ENCODE measurements around the gene NKPD1.

Gene NKPD1

DNA sequence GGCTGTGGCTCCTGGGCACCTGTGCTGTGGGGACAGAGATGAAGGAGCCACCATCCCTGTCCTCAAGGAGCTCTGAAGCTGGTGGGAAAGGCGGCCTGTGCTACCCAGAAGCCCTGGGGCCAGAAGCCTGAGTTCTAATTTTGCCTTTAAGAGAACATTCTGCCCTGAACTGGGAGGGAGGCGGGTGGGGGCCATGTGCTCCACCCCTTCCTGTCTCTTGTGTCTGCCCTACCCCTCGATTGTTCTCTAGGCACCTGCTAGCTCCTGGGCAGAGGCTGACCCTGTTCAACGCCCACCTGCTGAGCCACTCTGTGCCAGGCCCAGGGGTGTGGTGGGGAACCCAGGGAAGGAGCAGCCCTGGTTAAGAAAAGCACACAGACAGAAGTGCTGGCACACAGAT is 11.4 kb upstream of the NKPD1 start:
- no peak for DNase-seq

DNA sequence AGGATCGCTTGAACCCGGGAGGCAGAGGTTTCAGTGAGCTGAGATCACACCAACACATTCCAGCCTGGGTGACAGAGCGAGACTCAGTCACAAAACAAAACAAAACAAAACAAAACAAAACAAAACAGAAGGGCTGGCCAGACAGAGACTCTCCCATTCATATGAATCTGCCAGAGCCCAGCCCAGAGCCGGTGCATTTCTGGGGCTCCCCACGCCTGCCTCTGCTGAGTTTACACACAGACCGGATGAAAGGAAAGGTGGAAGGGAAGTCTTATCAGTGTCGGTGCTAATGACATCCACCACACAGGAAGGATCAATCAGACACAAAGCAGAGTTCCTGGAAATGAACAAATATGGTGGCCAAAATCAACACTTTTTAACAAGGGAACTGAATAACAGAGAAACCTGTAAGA is 10.4 kb upstream of the NKPD1 start:
- DNase-seq: peak; percentile 37

DNA sequence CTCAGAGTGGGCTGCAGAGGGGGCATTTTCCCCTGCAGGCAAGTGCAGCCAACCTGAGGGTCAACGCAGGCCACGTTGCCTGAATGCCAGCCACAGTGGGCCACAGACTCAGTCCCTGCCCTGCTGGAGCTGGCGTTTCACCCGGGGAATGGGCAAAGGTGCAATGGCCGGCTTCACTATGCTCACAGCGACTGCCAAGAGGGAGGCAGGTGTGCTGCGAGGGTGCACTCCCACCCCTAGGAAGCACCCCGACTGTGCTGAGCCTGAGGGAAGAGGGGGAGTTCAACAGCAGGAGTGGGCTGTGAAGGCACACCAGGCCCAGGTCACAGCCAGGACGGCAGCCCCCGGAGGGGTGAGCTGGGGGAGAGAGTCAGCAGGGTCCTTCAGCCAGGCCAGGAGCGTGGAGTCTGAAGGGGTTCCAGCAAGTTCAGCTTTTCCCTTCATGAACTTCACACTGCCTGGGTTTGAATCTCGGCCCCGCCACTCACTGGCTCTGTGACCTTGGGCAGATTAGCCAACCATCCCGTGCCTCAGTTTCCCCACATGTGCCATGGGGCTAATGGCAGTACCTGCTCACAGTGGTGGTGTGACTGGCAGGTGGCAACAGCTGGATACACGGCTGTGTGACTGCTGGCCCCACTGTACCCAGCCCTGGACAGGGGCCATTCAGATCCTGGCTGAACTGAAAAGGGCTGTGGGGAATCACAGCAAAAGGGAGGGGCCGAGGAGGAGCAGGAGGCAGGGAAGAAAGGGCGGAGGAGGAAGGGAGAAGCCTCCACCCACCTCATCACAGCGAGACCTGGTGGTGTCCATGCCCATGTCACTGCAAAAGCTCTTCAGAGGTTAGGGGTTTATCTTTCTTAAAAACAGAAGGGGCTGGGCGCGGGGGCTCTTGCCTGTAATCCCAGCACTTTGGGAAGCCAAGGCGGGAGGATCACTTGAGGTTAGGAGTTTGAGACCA is 9.6 kb upstream of the NKPD1 start:
- DNase-seq: no peak

DNA sequence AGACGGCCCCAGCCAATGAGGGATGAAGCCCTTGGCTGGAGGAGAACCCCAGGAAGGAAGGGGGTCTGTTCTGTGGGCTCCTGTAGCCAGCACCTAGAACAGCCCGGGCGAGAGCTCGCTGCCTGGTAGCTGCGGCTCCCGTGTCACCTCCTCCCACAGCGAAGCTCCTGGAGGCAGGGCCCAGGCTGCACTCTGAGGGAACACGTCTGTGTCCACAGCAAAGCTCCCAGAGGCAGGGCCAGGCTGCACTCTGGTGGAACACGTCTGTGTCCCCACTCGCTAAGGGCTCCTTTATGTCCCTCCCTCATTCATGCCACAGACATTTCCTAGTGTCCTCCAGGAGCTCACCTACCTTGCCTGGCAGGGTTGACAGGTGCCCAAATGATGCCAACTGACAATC is 8.8 kb upstream of the NKPD1 start:
- no peak for DNase-seq

DNA sequence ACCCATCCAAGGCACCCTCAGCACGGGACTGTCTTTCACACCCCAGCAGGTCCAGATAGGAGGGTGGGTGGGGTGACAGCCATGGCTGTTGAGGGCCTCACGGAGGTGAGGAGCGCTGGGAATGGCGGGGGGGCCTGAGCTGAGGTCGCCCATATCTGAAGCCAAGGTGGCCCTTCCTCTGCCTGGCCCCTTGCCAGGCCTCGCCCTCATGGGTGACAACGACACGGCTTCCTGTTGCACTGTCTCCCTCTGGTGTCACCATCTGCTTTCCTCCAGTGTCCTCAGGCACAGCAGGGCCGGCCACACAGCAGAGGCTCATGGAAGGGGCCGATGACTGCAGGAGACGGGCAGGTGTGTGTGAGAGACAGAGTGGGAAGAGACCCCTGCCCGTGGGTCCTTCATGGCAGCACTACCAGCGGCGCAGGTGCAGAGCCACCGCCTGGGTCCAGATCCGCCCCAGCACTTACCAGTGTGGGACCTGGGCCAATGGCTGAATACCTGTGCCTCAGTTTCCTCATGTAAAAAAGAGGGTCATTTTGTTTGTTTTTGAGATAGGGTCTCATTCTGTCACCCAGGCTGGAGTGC is 8.1 kb upstream of the NKPD1 start:
- no peak for DNase-seq

DNA sequence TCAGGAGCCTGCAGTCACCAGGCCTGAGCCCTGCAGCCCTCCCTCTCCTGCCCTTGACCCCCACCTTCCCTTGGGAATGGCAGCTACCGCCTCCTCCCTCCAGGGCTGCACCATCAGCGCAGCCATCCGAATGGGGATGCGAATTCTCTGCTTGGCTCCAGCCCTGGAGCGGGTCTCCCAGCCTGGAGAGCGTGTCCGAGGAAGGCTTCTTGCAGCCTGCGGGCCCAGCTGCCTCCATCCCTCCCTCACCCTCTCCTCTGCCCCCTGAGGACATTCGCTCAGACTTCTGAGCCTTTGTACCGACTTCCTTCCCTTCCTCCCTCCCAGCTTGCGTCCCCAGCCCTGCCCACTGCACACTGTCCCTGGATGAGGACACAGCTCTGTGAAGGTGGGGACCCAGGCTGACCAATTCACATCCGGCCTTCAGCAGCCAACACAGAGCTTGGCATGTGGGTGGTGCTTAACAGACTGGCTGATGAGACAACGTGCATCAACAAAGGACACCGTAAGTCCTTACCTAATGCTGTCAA is 6.0 kb upstream of the NKPD1 start:
- DNase-seq: no peak

DNA sequence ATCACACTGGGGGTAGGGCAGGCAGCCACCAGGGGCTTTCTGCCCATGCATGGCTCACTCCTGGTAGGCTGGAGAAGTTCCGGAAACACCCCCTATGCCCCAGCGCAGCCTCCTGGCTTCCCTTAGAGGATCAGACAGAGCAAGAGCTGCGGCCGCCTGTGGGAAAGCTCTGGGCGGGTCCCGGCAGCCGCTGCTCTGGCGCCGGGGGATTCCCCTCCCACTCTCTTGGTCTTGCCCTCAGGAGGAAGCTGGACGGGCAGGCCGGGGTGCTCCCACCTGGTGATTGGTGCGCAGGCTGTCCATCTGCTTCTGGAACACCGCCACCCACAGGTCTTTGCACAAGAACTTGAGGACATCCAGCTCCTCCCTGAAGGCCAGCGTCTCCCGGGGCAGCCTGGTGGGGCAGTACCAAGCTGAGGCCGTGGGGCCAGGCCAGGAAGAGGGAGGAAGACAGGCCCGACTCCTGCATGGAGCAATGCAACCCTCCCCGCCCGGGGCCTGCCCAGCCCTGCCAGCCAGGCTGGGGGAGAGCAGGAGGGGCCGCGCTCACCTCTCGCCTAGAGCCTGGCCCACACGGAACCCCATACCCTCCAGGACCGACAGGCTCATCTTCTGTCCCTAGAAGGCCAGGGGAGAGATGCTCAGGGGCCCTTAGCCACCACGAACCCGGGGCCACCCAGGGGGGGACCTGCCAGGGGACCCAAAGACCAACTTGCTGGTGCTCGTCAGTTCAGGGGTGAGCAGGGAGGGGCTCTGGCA is 4.0 kb upstream of the NKPD1 start:
- peak; percentile 57 for DNase-seq

DNA sequence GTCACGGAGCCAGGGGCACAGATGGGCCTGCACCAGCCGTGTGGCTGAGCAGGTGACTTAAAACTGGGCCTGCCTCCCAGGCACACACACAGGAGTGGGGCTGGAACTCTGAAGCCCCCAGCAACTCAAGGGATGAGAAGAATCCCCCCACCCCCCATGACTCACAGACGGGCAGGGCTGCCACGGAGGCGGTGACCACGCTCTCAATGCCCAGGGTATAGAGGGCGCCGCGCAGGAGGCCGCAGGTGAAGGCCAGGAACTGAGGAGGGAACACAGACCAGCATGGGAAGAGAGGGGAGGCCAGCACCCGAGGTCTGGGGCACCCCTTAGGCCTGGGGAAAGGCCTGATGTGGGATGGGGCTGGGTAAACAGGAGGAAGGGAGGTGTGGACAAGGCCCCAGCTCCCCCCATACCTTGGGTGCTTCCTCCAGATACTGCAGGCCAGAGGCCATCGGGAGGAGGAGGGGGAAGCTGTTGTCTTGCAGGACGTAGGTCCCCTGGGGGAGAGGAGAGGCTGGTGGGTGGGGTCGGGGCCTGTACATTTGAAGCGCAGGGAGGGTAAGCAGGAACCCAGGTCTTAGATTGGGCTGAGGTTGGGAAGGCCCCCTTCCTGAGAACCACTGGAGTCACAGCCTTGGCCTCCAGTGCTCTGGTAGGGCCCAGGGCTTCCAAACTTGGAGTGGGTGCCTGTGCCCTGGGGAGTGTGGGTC is 3.1 kb upstream of the NKPD1 start:
- no peak for DNase-seq

DNA sequence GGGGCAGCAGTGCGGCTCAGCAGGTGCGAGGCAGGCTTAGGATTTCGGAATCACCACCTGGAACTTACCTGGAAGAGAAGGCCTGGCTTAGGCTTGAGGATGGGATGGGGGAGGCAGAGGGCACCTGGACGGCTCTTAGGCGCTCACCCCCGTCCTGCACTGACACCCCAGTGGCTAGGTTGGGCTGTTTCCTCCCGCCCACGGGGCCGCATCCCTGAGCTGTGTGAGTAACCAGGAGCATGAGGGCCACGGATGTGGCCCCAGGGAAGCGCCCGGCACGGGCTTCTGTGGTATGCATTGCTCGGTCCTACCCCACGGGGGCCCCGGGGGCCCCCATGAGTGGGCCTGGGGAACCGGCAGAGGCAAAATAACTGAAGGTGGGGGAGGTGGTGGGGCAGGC is 2.4 kb upstream of the NKPD1 start:
- DNase-seq: no peak

DNA sequence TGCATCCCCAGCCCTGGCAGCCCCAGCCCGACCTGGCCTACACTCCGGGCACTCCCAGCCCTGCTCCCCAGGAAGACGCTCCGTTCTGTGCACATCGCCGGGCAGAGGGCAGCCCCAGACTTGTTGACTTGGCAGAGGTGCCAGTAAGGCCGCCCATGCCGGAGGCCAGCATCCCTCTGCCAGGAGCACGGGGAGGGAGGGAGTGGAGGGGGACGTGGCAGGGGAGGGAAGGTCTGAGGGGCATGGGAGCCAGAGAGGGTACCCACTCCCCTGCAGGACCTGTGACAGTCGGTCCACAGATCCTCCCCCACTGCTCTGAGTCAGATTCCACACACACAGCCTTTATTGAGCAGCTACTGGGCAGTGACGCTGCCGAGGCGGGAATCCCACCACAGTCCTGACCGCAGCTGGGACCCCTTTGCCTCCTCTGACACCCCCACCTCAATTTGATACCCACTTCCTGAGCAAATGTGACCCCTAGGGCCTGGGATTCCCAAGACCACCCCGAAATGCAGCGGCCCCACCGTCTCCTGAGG is 1.9 kb upstream of the NKPD1 start:
- DNase-seq: no peak

DNA sequence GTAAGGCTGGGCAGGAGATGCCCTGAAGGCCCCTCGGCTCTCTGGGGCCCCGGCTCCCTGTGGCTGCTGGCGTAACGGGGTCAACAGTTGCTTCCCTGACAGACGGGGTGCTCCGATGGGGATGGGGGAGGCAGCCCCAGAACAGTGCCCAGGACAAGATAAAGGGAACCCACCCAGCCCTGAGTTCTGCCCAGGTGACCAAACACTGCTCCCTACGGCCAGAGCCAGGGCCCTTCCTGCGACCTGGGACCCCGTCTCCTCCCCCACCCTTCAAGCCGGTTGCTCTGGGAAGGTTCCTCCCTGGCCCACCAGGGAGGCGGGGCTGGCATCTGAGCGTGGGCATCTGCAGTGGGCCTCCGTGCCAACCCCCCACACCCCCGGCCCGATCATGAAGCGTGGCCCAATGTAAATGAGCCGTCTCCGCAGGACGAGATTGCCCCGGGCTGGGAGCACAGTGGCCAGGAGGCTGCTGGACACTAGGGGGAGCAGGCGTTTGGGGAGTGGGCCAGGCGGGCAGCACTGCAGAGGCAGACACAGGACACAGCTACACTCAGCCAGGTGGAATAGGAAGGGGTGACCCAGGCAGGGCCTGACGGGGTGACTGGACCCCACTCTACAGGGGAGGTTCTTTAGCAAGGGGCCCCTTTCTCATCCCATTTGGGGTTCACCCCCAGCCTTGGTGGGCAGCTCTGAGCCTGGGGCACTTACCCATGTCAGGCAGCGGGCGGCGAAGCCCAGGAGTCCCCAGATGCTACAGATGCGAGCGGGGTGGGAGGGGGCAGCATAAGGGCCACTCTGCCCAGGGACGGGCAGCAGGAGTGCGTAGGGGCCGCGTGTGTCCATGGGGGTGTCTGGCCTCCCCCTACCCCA is 1.2 kb upstream of the NKPD1 start:
- no peak for DNase-seq

DNA sequence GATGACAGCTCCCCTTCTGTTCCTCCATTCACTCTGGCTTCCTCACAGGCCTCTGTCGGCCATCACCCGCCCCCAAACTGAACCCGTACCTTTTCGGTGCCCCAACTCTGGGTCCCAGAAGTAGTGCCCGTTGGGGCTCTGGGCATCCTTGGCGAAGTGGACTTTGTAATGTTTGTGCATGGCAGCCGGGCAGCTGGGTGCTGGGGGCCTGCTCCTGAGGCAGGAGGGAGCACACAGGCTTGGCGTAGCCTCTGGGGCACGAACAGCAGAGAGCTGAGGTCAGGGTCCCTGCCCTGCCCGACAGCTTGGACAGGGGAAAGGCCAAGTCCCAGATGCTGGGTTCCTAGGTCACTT is 834 bp downstream of the NKPD1 start:
- no peak for DNase-seq

DNA sequence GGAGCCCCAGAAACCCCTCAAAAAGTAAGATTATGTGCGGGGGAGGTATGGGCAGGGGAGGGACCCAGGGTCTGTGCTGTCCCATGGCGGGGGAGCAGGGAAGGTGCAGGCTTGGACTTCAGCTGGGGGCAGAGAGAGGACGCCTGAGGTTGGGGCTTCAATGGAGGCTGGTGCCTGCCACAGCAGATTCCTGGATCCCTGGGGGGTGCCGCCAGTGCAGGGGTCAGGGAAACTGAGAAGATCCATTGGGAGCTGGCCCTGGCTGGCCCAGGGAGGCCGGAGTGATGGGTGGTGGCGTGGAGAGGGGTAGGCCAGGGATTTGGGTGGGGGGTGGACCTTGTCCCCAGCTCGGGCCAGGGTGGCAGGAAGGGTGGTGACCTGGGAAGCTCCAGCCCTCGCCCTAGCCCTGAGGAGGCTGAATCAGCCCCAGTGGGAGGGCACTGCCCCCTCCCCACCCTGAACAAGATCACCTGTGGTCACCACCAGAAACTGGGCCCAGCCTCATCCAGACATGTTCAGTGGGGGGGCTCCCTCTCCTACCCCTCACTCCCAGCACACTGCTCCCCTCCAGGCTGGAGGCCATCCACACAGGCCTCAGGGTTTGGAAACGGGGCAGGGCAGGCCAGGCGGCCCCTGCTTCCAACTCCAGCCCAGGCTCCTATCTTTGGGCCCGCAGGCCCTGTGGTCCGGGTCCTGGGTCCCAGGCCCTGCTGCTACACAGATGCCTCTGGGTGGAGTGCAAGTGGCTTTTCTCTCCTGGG is 1.4 kb downstream of the NKPD1 start:
- no peak for DNase-seq

DNA sequence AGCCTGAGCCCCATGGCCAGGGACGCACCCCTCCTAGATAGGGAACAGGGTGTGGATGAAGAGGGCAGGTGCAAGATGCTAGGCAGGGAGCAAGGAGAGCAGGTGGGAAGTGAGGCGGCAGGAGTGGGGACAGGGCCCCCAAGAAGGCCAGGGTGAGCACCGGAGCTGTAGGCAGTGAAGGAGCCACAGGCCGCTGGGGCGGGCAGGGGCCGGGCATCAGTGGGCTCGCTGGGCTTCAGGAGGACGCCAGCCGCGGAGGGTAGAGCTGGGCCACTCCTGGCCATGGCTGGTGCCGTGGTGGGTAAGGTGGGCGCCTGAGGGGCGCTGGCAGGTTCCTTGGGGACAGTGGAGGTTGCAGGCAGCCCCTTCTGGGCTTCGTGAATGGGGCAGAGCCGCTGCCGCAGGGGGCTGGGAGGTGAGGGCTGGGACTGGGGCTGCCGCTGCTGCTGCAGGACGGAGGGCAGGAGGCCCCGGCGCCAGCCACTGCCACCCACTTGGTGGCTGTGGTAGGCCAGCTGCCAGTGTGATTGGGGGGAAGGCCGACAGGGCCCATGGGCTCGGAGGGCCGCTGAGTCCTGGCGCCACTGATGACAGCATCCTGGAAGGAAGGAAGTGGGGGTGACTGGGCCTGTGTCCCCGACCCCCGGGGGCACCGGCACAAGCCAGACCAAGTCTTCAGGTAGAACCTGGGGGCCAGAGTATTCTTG is 2.1 kb downstream of the NKPD1 start:
- DNase-seq: no peak

DNA sequence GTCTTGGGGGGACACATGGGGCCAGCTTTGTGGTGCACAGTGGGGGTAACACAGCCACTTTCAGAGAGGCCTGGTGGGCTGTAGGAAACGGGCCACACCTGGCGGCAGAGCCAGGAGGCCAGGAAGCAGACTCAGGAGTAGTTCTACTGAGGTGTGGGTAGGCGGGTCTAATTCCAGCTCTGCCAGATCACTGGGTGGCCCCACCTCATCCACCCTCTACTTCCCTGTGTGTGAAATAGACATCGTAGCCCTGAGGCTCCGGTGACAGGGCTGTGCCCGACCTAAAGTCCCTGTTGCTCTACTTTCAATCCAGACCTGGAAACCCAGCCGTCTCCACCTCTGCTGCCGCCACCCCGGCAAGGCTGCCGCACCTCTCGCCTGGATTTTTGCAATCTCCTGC is 4.0 kb downstream of the NKPD1 start:
- DNase-seq: no peak

DNA sequence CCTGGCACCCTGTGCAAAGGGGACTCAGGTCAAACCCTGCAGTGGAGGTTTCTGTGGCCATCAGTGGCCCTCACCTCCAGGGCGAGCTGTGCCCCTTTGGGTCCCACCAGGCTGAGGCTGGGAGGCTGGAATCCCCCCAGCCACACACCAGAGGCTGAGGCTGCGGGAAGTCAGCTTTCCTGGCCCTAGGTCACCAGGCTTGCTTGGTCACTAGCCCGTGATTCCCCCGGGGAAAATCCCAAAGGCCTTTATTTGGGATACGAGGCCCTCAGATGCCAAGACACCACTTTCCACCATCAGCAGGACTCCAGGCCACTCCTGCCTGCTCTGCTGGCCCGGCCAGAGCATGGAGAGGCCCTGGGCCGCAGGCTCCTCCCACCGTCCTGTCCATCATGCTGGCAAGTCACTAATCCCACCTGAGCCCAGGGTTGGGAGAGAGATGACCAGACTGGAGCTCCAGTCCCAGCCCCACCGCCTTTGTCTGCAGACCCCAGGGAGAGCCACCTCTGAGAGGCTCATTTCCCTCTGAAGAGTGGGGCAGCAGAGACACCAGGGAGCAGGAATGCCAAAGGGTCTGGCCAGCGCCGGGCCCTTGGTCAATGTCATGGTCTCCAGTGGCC is 4.7 kb downstream of the NKPD1 start:
- no peak for DNase-seq

DNA sequence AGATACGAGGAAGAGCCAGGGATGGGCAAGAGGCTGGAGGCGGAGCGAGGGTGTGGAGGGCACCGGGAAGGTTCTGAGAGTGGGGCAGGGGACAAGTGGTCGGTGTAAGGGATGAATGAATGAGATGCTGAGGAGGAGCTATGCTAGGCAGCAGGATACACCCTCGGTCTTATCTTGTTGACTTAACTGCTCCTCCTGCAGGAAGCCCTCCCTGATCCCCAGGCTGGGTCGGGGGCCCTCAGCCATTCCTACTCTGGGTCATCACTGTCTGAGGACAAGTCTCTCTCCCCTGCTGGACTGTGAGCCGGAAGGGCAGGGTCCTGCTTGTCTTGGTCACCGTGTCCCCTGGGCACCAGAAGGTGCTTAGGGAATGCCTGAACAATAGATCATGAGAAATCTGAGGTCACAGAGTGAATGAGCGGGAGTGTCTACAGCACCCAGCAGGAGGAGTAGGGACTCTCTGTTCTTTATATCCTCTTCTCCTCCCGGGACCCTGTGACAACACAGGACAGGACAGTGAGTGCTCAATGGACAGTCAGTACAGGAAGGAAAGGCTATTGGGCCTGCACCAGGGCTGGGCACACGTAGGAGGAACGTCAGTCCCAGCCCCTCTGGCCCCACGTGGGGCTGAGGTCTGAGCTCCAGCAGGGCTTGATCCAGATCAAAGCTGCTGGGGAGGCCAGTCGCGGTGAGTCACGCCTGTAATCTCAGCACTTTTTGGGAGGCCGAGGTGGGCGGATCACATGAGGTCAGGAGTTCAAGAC is 6.5 kb downstream of the NKPD1 start:
- DNase-seq: peak; percentile 24

DNA sequence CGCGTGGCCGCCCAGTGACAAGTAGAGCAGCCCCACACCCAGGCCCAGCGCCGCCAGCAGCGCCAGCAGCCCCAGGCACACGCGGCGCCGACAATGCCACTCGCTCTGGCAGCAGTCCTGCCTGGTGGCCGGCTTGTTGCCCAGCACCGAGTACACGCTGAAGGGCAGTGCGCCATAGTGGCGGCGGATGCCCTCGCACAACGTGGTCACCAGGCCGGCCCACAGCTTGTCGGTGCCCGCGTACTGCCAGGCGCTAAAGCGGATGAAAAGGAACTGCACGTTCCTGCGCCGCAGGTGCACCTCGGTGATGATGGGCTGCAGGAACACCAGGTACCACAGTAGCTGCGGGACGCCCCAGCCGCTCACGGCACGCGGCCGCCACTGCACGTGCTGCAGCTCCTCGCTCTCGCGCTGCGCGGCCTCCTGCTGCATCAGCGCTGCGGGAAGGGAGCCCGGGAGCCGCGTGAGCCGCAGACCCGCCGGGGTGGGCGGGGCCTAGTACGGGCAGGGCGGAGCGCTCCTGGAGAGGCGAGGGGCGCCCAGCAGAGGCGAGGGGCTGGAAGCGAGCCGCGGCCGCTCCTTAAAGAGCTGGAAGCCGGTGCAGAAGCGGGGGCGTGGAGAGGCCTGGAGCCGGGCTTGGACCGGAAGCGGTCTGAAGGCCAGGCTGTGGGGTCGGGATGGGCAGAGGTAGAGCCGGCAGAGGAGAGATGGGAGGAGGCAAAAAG is 7.3 kb downstream of the NKPD1 start:
- DNase-seq: peak; percentile 39
